PC-9 (cell line): ENCODE data around the gene STX16.

Source experiments
- EZH2 ChIP-seq: fragments of 200-600 bp; sonication (generic); IDR thresholded peaks from 2 replicates; pipeline ENCODE4 v1.8.0; 2017; ENCODE audit warnings: antibody characterized with exemption, low read depth
- TF ChIP-seq, protein P1 (sequence below): fragments of 200-600 bp; sonication (generic); conservative IDR thresholded peaks from 2 replicates; pipeline ENCODE4 v1.6.1; 2017; ENCODE audit warnings: mixed run types, antibody characterized with exemption, mild to moderate bottlenecking, moderate library complexity

DNA sequence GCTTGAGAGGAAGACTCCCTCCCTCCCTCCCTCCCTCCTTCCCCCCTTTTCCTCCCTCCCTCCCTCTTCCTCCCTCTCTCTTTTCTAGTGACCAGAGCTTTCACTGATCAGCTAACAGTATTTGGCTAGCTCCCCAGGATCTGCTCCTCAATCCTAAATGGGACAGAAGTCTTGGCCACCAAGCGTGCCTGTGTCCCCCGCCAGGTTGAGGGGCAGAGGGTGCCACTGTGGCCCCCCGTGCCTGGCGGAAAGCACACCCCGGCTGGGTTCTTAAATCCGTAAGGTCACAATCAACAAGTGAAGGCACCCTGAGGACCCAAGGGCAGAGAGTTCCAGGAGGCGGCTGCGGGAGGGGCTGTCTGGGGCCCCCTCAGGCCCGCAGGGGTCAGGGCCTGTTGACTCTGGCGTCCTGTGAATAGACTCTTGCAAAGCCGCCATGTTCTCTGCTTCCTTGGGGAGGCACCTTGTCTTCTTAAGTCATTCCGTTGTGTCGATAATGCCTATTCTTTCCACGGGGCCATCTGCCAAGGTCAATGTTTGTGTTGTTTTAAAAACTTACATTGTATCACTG, 38.9 kb upstream of the STX16 start:
- TF ChIP-seq, protein P1, sequence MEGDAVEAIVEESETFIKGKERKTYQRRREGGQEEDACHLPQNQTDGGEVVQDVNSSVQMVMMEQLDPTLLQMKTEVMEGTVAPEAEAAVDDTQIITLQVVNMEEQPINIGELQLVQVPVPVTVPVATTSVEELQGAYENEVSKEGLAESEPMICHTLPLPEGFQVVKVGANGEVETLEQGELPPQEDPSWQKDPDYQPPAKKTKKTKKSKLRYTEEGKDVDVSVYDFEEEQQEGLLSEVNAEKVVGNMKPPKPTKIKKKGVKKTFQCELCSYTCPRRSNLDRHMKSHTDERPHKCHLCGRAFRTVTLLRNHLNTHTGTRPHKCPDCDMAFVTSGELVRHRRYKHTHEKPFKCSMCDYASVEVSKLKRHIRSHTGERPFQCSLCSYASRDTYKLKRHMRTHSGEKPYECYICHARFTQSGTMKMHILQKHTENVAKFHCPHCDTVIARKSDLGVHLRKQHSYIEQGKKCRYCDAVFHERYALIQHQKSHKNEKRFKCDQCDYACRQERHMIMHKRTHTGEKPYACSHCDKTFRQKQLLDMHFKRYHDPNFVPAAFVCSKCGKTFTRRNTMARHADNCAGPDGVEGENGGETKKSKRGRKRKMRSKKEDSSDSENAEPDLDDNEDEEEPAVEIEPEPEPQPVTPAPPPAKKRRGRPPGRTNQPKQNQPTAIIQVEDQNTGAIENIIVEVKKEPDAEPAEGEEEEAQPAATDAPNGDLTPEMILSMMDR: no peak
- TF ChIP-seq EZH2: no peak
